ENCODE measurements around the gene CDSN.
"Not testable (repeated sequence)": the region's sequence is repeated elsewhere in the genome, so short reads cannot be mapped to it uniquely, and the experiment has no call there.

Gene CDSN

GRCh38 chr6:31087494-31088089 is 32.7 kb downstream of the CDSN start:
- DNase-seq (ENCODE audit: low spot score) = peak; percentile 92

- DNase-seq (ENCODE audit: low spot score) = no peak
These were observed 33.3 kb downstream of the CDSN start for GRCh38 chr6:31086788-31087440.

- DNase-seq (ENCODE audit: low spot score) = no peak
These were observed 36.4 kb downstream of the CDSN start for GRCh38 chr6:31083742-31084354.

GRCh38 chr6:31081872-31082271 is 38.4 kb downstream of the CDSN start:
- no peak for DNase-seq (ENCODE audit: low spot score)

GRCh38 chr6:31079656-31080261 is 40.5 kb downstream of the CDSN start:
- peak; percentile 84 for DNase-seq (ENCODE audit: low spot score)

- no peak for DNase-seq (ENCODE audit: low spot score)
These were observed 43.6 kb downstream of the CDSN start for GRCh38 chr6:31076611-31077010.

GRCh38 chr6:31075528-31075927 is 44.7 kb downstream of the CDSN start:
- DNase-seq (ENCODE audit: low spot score) = no peak

GRCh38 chr6:31074401-31074800 is 45.8 kb downstream of the CDSN start:
- DNase-seq (ENCODE audit: low spot score) = no peak

GRCh38 chr6:31070711-31071197 is 49.5 kb downstream of the CDSN start:
- DNase-seq (ENCODE audit: low spot score) = peak; percentile 76

GRCh38 chr6:31068669-31069340 is 51.4 kb downstream of the CDSN start:
- peak; percentile 71 for DNase-seq (ENCODE audit: low spot score)

- not testable (repeated sequence) for DNase-seq (ENCODE audit: low spot score)
These were observed 52.2 kb downstream of the CDSN start for GRCh38 chr6:31067891-31068668.

- not testable (repeated sequence) for DNase-seq (ENCODE audit: low spot score)
These were observed 53.2 kb downstream of the CDSN start for GRCh38 chr6:31067028-31067427.

GRCh38 chr6:31065556-31065955 is 54.7 kb downstream of the CDSN start:
- DNase-seq (ENCODE audit: low spot score) = no peak
